Left kidney (tissue), 2 donors: ENCODE measurements around the gene SYT1. TPM values are rescaled to one million over a fixed set of nuclear protein-coding genes. Genes with fewer than 3 reads are reported as not detected.

Experiments used
- DNase-seq: peaks from one replicate; pipeline ENCODE4 v3.0.0-alpha.2; 2013
- polyA plus RNA-seq: library from polyadenylated mRNA; unstranded; fragments of 120-200 nt; gene quantifications from one replicate; pipeline ENCODE4 v1.2.1, GENCODE V29; 2013; ENCODE audit not compliant: insufficient read length

Gene SYT1
- polyA plus RNA-seq, 1 donor, result 21.7 TPM

DNA sequence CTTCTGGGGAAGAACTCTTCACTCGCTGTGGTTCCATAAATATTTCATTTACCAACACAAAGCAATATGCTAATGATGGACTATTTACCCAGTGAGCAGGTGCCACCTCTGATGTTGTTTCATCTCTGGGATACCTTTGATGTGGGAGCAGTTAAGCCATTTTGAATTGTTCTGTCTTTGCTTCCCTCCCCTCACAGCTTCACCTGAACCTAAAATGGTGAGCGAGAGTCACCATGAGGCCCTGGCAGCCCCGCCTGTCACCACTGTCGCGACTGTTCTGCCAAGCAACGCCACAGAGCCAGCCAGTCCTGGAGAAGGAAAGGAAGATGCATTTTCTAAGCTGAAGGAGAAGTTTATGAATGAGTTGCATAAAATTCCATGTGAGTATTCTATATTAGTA lies 352.7 kb downstream of the SYT1 start:
- no peak for DNase-seq

DNA sequence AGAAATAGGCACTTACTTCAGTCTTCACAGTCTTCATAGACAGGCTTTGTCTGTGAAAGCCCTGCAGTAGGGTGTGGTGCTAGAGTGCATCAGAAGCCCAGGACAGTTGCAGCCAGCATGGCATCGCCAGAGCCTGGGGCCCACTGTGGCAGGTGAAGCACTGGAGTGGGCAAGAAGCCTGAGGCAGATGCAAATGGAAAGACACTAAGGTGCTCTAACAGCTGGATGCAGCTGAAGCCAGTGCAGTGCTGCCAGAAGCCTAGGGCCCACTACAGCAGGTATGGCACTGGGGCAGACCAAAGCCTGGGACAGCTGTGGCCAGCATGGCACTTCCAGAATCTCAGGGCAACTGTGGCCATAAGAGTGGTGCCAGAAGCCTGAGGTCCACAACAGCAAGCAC lies 358.6 kb downstream of the SYT1 start:
- DNase-seq, result no peak

- DNase-seq, result no peak
Observed at GRCh38 chr12:79223761-79224160, 359.2 kb downstream of the SYT1 start.

GRCh38 chr12:79227091-79227490 lies 362.5 kb downstream of the SYT1 start:
- no peak for DNase-seq

- DNase-seq, result no peak
Observed at GRCh38 chr12:79227646-79228045, 363.1 kb downstream of the SYT1 start.

- DNase-seq, result no peak
Observed at GRCh38 chr12:79233341-79233781, 368.8 kb downstream of the SYT1 start.

DNA sequence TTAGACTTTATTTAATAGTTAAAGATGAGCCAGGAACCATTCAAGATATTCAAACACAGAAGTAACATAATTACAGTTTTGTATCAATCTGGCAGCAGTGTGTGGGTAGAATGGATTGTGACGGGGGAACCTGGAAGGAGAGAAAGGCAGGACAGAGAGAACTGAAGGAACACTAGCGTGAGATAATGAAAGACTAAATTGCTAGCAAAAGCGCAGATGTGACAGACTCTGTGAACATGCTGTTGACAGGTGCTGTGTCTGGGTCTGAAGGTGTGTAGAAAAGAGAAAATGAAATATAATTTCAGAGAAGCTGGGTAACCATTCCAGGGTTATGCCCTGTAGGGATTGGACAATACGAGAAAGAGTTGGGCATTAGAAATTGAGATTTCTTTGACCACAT lies 372.3 kb downstream of the SYT1 start:
- DNase-seq, result no peak

DNA sequence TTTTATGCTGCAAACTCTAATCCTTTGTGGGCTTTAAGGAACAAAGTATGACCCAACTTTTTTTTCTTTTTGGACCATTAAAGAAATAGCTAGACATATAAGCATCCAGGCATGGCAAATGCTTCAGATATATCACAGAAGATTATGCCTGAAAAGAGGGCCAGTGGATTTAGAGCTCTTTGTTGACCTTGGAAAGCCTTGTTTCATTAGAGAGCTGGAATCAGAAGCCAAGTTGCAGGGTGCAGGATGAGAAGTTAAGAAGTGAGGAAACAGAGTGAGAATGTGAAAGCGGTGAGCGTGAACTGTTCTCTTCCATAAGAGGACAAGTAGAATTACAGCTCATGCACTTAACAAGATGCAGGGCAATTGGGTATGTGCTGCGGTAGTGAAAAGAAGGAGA lies 373.7 kb downstream of the SYT1 start:
- no peak for DNase-seq

DNA sequence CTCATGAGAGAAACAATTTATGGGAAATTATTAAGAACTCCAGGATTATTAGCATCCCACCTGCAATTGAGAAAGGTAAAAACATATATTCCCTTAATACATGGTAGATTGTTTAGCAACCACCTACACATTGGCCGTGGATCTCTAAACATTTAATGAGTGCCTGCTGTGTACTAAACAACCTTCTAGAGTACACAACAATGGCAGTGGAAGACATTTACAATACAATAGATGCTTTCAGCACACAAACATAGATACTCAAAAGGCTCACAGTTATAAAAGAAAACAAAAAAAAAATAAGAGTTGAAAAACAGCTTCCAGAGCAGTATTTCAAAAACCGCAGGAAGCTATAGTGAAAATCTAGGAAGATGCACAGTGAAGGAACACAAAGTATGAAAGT lies 382.9 kb downstream of the SYT1 start:
- DNase-seq, result no peak

DNA sequence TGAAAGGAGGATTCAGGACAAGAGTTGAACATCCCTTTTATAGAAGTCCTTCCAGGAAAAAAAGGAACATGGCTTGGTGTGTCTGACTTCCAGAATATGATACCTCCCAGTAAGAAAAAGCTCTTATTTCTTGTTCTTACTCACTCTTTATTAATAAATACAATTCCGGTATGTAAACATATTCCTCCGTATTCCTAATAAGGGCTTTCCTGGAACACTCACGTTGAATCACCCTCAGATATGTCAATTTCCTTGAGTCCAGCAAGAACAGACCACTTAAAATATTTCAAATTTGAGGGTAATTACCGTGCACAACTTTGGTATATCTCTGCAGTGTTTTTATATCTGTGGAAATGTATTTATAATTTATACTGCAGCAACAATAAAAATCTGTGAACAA lies 385.6 kb downstream of the SYT1 start:
- DNase-seq, result no peak

- DNase-seq, result no peak
Observed at GRCh38 chr12:79250960-79251755, 386.6 kb downstream of the SYT1 start.

GRCh38 chr12:79252358-79253075 lies 387.9 kb downstream of the SYT1 start:
- no peak for DNase-seq

DNA sequence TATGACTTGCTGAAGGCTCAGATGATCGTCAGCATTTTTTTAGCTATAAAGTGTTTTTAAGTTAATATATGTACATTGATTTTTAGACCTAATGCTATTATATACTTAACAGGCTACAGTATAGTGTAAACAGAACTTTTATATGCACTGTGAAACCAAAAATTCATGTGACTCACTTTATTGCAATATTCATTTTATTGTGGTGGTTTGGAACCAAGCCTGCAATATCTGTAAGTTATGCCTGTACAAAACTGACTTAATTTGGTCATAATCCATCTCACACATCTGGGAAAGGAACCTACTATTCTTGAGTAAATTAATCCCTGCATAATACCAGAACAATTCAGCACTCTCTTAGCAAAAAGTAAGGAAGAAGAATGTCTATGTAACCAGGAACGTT lies 390.7 kb downstream of the SYT1 start:
- no peak for DNase-seq

GRCh38 chr12:79260923-79261322 lies 396.3 kb downstream of the SYT1 start:
- DNase-seq, result no peak

GRCh38 chr12:79262938-79263337 lies 398.4 kb downstream of the SYT1 start:
- no peak for DNase-seq

DNA sequence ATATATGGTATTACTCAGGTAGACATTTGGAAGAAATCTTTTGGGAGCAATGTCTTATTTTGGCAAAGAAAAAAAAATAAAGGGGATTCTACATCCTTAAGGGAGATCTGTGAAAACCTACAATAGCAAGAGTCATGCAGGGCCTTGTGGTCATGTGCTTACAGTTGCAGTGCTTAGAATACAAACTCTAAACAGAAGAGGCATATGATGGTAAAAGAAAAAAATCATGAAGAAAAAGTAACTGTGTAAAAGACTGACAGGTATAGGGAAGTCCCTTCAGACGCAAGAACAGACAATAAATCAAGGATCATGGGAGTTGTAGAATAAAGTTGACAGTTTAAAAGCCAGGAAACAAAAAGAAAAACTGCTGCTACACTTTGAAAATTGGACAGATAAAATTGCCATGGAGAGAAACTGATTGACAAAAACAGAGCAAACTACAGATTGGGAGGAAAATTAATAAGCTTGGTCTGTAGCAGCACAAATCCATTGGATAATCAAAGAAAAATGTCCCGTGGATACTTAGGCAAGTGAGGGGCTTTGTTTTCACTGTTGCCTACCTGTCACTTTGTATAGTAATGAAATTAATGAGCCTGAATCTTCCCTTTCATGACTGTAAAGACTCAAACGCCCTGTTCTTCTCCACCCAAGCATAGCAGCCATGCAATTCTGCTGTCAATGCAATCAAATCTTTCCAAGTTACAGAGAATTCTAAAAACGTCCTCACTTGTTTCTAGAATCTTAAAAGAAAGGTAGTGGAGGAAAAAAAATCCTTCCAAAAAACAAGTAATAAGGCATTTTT lies 402.0 kb downstream of the SYT1 start:
- no peak for DNase-seq

DNA sequence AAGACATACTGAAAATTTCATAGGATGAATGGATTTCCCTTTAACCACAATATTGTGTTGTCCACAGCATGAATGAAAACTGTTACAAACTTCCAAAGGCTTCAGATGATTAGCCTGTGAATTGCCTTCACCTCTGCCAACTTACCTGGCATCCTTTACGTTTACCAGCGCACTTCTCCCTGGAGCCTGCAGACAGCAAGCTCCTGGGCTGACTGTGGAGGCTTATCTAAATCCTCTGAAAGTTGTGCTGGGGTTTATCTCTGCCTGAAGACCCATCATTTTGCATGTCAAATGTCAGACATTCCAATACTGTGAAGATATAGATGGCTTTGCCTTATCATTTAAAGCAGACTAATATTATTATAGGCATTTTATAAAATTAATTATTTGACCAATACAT lies 403.0 kb downstream of the SYT1 start:
- no peak for DNase-seq

- DNase-seq, result no peak
Observed at GRCh38 chr12:79274501-79275064, 410.0 kb downstream of the SYT1 start.

GRCh38 chr12:79275631-79276030 lies 411.1 kb downstream of the SYT1 start:
- DNase-seq, result no peak

GRCh38 chr12:79283364-79283763 lies 418.8 kb downstream of the SYT1 start:
- no peak for DNase-seq

DNA sequence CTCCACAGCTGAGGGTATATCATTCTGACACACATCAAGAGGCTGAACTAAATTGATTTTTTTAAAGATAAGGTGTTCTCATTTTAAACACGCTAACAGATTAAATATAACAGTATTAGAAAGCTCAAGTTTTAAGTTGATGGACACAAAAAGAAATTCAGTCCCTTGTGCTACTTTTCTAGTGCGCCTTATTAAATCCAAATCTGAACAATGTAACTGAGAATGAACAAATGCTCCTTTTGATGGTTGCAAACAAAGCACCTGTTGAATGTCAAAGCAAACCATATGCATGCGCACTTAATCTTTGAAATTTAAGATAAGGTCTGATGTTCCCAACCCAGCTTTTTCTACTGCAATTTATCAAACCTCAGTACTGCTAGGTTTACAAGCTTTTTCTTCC lies 424.3 kb downstream of the SYT1 start:
- DNase-seq, result no peak

- no peak for DNase-seq
Observed at GRCh38 chr12:79291711-79292110, 427.1 kb downstream of the SYT1 start.

GRCh38 chr12:79294590-79294989 lies 430.0 kb downstream of the SYT1 start:
- DNase-seq, result no peak
